Stomach (tissue), 4 donors: ENCODE measurements around the gene NDUFB7.

Experiments
- POLR2A ChIP-seq, 4 donors: fragments of 450-650 bp; IDR thresholded peaks; one replicate each; pipeline ENCODE4 v1.6.1; 2016; ENCODE audit warnings: antibody characterized with exemption in 4 of 4, control low read depth in 2 of 4, mild to moderate bottlenecking in 1 of 4, moderate library complexity in 1 of 4
- TF ChIP-seq, protein P1 (sequence below), 7 experiments: fragments of 450-650 bp in 4 of 7; fragments of 200-600 bp in 3 of 7; sonication (generic) in 3 of 7; IDR thresholded peaks; one replicate each; pipeline ENCODE4 v1.5.1; 2016 to 2019; ENCODE audit warnings: antibody characterized with exemption in 7 of 7, control low read depth in 2 of 7, mild to moderate bottlenecking in 1 of 7

DNA sequence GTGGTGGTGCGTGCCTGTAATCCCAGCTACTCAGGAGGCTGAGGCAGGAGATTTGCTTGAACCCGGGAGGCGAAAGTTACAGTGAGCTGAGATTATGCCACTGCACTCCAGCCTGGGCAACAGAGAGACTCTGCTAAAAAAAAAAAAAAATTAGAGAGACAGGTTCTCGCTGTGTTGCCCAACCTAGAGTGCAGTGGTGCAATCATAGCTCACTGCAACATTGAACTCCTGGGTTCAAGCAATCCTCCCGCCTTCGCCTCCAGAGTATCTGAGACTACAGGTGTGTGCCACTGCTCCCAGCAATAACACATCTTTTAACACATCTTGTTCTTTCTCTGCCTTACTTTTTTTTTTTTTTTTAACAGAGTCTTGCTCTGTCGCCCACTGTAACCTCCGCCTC is 43.8 kb upstream of the NDUFB7 start:
- TF ChIP-seq, protein P1, sequence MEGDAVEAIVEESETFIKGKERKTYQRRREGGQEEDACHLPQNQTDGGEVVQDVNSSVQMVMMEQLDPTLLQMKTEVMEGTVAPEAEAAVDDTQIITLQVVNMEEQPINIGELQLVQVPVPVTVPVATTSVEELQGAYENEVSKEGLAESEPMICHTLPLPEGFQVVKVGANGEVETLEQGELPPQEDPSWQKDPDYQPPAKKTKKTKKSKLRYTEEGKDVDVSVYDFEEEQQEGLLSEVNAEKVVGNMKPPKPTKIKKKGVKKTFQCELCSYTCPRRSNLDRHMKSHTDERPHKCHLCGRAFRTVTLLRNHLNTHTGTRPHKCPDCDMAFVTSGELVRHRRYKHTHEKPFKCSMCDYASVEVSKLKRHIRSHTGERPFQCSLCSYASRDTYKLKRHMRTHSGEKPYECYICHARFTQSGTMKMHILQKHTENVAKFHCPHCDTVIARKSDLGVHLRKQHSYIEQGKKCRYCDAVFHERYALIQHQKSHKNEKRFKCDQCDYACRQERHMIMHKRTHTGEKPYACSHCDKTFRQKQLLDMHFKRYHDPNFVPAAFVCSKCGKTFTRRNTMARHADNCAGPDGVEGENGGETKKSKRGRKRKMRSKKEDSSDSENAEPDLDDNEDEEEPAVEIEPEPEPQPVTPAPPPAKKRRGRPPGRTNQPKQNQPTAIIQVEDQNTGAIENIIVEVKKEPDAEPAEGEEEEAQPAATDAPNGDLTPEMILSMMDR (IDR thresholded peaks at IDR 0.05) = no peak
- TF ChIP-seq POLR2A (IDR thresholded peaks at IDR 0.05) = no peak
